Large intestine (tissue), 3 donors: ENCODE measurements around the gene GPER1. TPM values are rescaled to one million over a fixed set of nuclear protein-coding genes. Genes with fewer than 3 reads are reported as not detected.
"Not testable (repeated sequence)": the region's sequence is repeated elsewhere in the genome, so short reads cannot be mapped to it uniquely, and the experiment has no call there.

ENCODE experiments used
- DNase-seq, 2 donors: peaks; one replicate each; pipeline versions ENCODE4 v3.0.0 to v3.0.0-alpha.2; 2013
- H3K27ac ChIP-seq: one replicate; pipeline ENCODE4 v1.5.1; 2013; ENCODE audit warnings: low read length
- H3K27me3 ChIP-seq: 2 replicates; pipeline ENCODE4 v1.6.1; 2013; ENCODE audit warnings: low read length; ENCODE audit not compliant: control insufficient read depth, insufficient read depth
- H3K36me3 ChIP-seq: 2 replicates; pipeline ENCODE4 v1.6.1; 2013; ENCODE audit warnings: low read length; ENCODE audit not compliant: control insufficient read depth, insufficient read depth
- H3K4me1 ChIP-seq: one replicate; pipeline ENCODE4 v1.6.1; 2013; ENCODE audit warnings: low read length; ENCODE audit not compliant: control insufficient read depth, insufficient read depth
- H3K4me3 ChIP-seq: one replicate; pipeline ENCODE4 v1.5.1; 2013; ENCODE audit warnings: low read length
- H3K9me3 ChIP-seq: one replicate; pipeline ENCODE4 v1.6.1; 2013; ENCODE audit warnings: mild to moderate bottlenecking, low read depth, low read length, moderate library complexity; ENCODE audit not compliant: control insufficient read depth
- WGBS: methylation state at CpG from one replicate; pipeline ENCODE4 v1.1.5; 2013; ENCODE audit warnings: low lambda C conversion rate; ENCODE audit not compliant: insufficient coverage; 5-methylcytosine and 5-hydroxymethylcytosine counted together
- polyA plus RNA-seq: library from polyadenylated mRNA; unstranded; fragments of 120-200 nt; gene quantifications from one replicate; pipeline ENCODE4 v1.2.1, GENCODE V29; 2013

GPER1 gene
- polyA plus RNA-seq, 1 donor, result 1.1 TPM

GRCh38 chr7:1071731-1072254 lies 16.1 kb upstream of the GPER1 start:
- Histone ChIP-seq H3K4me1 (no peaks in the 10 kb centered on the region), H3K9me3 (peaks cover 5% of the 10 kb centered on the region), H3K4me3 (no peak overlapping the region), H3K27ac (no peak overlapping the region), H3K27me3 (no peaks in the 10 kb centered on the region), H3K36me3 (no peaks in the 10 kb centered on the region)
- no peak for DNase-seq
- no CpG with 5 or more reads among the region's 19 CpGs for whole genome bisulfite sequencing

GRCh38 chr7:1073142-1073977 lies 14.6 kb upstream of the GPER1 start:
- DNase-seq, result no peak
- peaks cover 5% of the 10 kb centered on the region for H3K9me3 ChIP-seq
- no peaks in the 10 kb centered on the region for H3K27me3 ChIP-seq
- H3K4me1 ChIP-seq, result no peaks in the 10 kb centered on the region
- no CpG with 5 or more reads among the region's 61 CpGs for WGBS
- H3K36me3 ChIP-seq, result no peaks in the 10 kb centered on the region
- H3K4me3 ChIP-seq, result no peak overlapping the region
- H3K27ac ChIP-seq, result no peak overlapping the region

- not testable (repeated sequence) for DNase-seq, H3K27me3 ChIP-seq, H3K9me3 ChIP-seq, H3K27ac ChIP-seq, H3K36me3 ChIP-seq, H3K4me1 ChIP-seq, H3K4me3 ChIP-seq
- WGBS, result no CpG with 5 or more reads among the region's 43 CpGs
Observed at GRCh38 chr7:1074018-1074417, 13.9 kb upstream of the GPER1 start.

GRCh38 chr7:1074593-1075431 lies 13.1 kb upstream of the GPER1 start:
- no peak overlapping the region for H3K4me3 ChIP-seq
- no peaks in the 10 kb centered on the region for H3K4me1 ChIP-seq
- peaks cover 5% of the 10 kb centered on the region for H3K9me3 ChIP-seq
- H3K36me3 ChIP-seq, result no peaks in the 10 kb centered on the region
- WGBS, result 100% methylated on average over 1 of the region's 30 CpGs
- no peak for DNase-seq
- no peaks in the 10 kb centered on the region for H3K27me3 ChIP-seq
- no peak overlapping the region for H3K27ac ChIP-seq

GRCh38 chr7:1076184-1077072 lies 11.5 kb upstream of the GPER1 start:
- no peaks in the 10 kb centered on the region for H3K36me3 ChIP-seq
- no peaks in the 10 kb centered on the region for H3K27me3 ChIP-seq
- no peak overlapping the region for H3K4me3 ChIP-seq
- no peaks in the 10 kb centered on the region for H3K9me3 ChIP-seq
- WGBS, result no CpG with 5 or more reads among the region's 27 CpGs
- no peak for DNase-seq
- H3K27ac ChIP-seq, result no peak overlapping the region
- no peaks in the 10 kb centered on the region for H3K4me1 ChIP-seq

GRCh38 chr7:1078519-1078918 lies 9.4 kb upstream of the GPER1 start:
- Histone ChIP-seq H3K9me3 (peaks cover 3% of the 10 kb centered on the region), H3K4me1 (no peaks in the 10 kb centered on the region), H3K36me3 (no peaks in the 10 kb centered on the region), H3K4me3 (no peak overlapping the region), H3K27ac (no peak overlapping the region), H3K27me3 (no peaks in the 10 kb centered on the region)
- DNase-seq, result no peak
- no CpG with 5 or more reads among the region's 11 CpGs for WGBS

GRCh38 chr7:1078985-1079384 lies 8.9 kb upstream of the GPER1 start:
- Histone ChIP-seq H3K4me3 (no peak overlapping the region), H3K36me3 (no peaks in the 10 kb centered on the region), H3K9me3 (peaks cover 3% of the 10 kb centered on the region), H3K4me1 (no peaks in the 10 kb centered on the region), H3K27ac (no peak overlapping the region), H3K27me3 (no peaks in the 10 kb centered on the region)
- no peak for DNase-seq
- WGBS, result no CpG with 5 or more reads among the region's 15 CpGs

GRCh38 chr7:1079546-1079945 lies 8.4 kb upstream of the GPER1 start:
- DNase-seq, result no peak
- H3K27ac ChIP-seq, result no peak overlapping the region
- no CpG with 5 or more reads among the region's 12 CpGs for WGBS
- H3K27me3 ChIP-seq, result no peaks in the 10 kb centered on the region
- no peak overlapping the region for H3K4me3 ChIP-seq
- H3K4me1 ChIP-seq, result no peaks in the 10 kb centered on the region
- H3K36me3 ChIP-seq, result peaks cover 2% of the 10 kb centered on the region
- peaks cover 3% of the 10 kb centered on the region for H3K9me3 ChIP-seq

GRCh38 chr7:1080252-1080920 lies 7.5 kb upstream of the GPER1 start:
- Histone ChIP-seq H3K27ac (no peak overlapping the region), H3K36me3 (peaks cover 2% of the 10 kb centered on the region), H3K4me1 (no peaks in the 10 kb centered on the region), H3K9me3 (peaks cover 3% of the 10 kb centered on the region), H3K27me3 (no peaks in the 10 kb centered on the region), H3K4me3 (no peak overlapping the region)
- no peak for DNase-seq
- WGBS, result no CpG with 5 or more reads among the region's 38 CpGs
